ENCODE data around the gene DTYMK.

DNA sequence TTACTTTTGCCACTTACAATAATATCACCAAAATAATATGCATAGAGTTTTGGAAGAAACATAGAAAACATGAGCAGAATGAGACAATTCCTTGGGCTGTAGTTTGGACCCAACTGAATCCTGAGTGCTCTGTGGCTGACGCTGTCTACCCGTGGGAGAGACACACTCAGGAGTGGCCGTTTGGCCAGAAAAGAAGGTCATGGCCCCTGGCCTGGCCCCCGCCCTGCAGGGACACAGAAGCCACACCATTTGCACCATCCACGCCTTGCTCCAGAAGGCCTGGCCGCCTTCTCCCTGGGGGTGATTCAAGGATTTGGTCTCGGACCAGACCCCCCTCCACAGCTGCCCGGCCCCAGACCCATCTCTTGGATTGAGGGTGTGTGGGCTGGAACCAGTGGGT, 41.4 kb upstream of the DTYMK start:
- TF ChIP-seq POLR2A (IDR thresholded peaks at IDR 0.05) = no peak
- TF ChIP-seq, protein P1, sequence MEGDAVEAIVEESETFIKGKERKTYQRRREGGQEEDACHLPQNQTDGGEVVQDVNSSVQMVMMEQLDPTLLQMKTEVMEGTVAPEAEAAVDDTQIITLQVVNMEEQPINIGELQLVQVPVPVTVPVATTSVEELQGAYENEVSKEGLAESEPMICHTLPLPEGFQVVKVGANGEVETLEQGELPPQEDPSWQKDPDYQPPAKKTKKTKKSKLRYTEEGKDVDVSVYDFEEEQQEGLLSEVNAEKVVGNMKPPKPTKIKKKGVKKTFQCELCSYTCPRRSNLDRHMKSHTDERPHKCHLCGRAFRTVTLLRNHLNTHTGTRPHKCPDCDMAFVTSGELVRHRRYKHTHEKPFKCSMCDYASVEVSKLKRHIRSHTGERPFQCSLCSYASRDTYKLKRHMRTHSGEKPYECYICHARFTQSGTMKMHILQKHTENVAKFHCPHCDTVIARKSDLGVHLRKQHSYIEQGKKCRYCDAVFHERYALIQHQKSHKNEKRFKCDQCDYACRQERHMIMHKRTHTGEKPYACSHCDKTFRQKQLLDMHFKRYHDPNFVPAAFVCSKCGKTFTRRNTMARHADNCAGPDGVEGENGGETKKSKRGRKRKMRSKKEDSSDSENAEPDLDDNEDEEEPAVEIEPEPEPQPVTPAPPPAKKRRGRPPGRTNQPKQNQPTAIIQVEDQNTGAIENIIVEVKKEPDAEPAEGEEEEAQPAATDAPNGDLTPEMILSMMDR (IDR thresholded peaks at IDR 0.05) = no peak
